H9 (cell line): Measurements from ENCODE around the gene HS3ST2. TPM values are rescaled to one million over a fixed set of nuclear protein-coding genes. Genes with fewer than 3 reads are reported as not detected.

Experiments
- DNase-seq: peaks from one replicate; pipeline ENCODE4 v3.0.0-alpha.2; 2017
- H2AFZ ChIP-seq: one replicate; pipeline ENCODE4 v1.6.1; 2013; ENCODE audit warnings: mild to moderate bottlenecking, low read length, control low read depth, moderate library complexity
- H2AK5ac ChIP-seq: 2 replicates; pipeline ENCODE4 v1.6.1; 2013; ENCODE audit warnings: low read length, control low read depth, mixed read lengths; ENCODE audit not compliant: insufficient read length
- H2BK120ac ChIP-seq: one replicate; pipeline ENCODE4 v1.6.1; 2013; ENCODE audit warnings: low read depth, mild to moderate bottlenecking, low read length, control low read depth, inconsistent platforms; ENCODE audit not compliant: poor library complexity, severe bottlenecking
- H2BK12ac ChIP-seq: 2 replicates; pipeline ENCODE4 v1.6.1; 2013; ENCODE audit warnings: low read length, control low read depth, mixed read lengths, low read depth; ENCODE audit not compliant: insufficient read length
- H2BK15ac ChIP-seq: 2 replicates; pipeline ENCODE4 v1.6.1; 2013; ENCODE audit warnings: low read depth, low read length, control low read depth
- H2BK20ac ChIP-seq: one replicate; pipeline ENCODE4 v1.6.1; 2013; ENCODE audit warnings: low read depth, mild to moderate bottlenecking, low read length, control low read depth, inconsistent platforms; ENCODE audit not compliant: poor library complexity, severe bottlenecking
- H2BK5ac ChIP-seq: 2 replicates; pipeline ENCODE4 v1.6.1; 2013; ENCODE audit warnings: low read length, control low read depth, mixed read lengths; ENCODE audit not compliant: insufficient read length
- H3K14ac ChIP-seq: 2 replicates; pipeline ENCODE4 v1.6.1; 2013; ENCODE audit warnings: low read length, control low read depth; ENCODE audit not compliant: insufficient read depth
- H3K18ac ChIP-seq: 2 replicates; pipeline ENCODE4 v1.6.1; 2013; ENCODE audit warnings: low read depth, mild to moderate bottlenecking, mixed read lengths, low read length, control low read depth; ENCODE audit not compliant: insufficient read length
- H3K23ac ChIP-seq: 2 replicates; pipeline ENCODE4 v1.6.1; 2013; ENCODE audit warnings: low read length, control low read depth, mixed read lengths, low read depth; ENCODE audit not compliant: insufficient read length
- H3K23me2 ChIP-seq: 2 replicates; pipeline ENCODE4 v1.6.1; 2013; ENCODE audit warnings: low read depth, mild to moderate bottlenecking, mixed read lengths, low read length, control low read depth; ENCODE audit not compliant: insufficient read length, poor library complexity, severe bottlenecking
- H3K27ac ChIP-seq: 2 replicates; pipeline ENCODE4 v1.5.1; 2013; ENCODE audit warnings: low read length, control low read depth, mixed read lengths, low read depth; ENCODE audit not compliant: insufficient read length
- H3K27me3 ChIP-seq: 2 replicates; pipeline ENCODE4 v1.6.1; 2013; ENCODE audit warnings: low read length, control low read depth, inconsistent platforms; ENCODE audit not compliant: insufficient read depth
- H3K4ac ChIP-seq: 2 replicates; pipeline ENCODE4 v1.6.1; 2013; ENCODE audit warnings: low read depth, mild to moderate bottlenecking, control low read depth, inconsistent platforms, low read length, moderate library complexity
- H3K4me1 ChIP-seq: 2 replicates; pipeline ENCODE4 v1.6.1; 2013; ENCODE audit warnings: low read length, control low read depth, inconsistent platforms; ENCODE audit not compliant: insufficient read depth
- H3K4me2 ChIP-seq: 2 replicates; pipeline ENCODE4 v1.6.1; 2013; ENCODE audit warnings: low read length, control low read depth, mixed read lengths; ENCODE audit not compliant: insufficient read length, insufficient read depth
- H3K56ac ChIP-seq: 2 replicates; pipeline ENCODE4 v1.6.1; 2013; ENCODE audit warnings: low read depth, mild to moderate bottlenecking, mixed read lengths, low read length, control low read depth; ENCODE audit not compliant: insufficient read length
- H3K79me1 ChIP-seq: 2 replicates; pipeline ENCODE4 v1.6.1; 2013; ENCODE audit warnings: low read depth, mild to moderate bottlenecking, moderate library complexity, low read length, control low read depth, inconsistent platforms; ENCODE audit not compliant: insufficient read depth, poor library complexity, severe bottlenecking
- H3K79me2 ChIP-seq: 2 replicates; pipeline ENCODE4 v1.6.1; 2013; ENCODE audit warnings: low read length, control low read depth, inconsistent platforms; ENCODE audit not compliant: insufficient read depth
- H3K9ac ChIP-seq: 2 replicates; pipeline ENCODE4 v1.6.1; 2013; ENCODE audit warnings: low read length, control low read depth, mixed read lengths; ENCODE audit not compliant: insufficient read length; ENCODE audit errors: extremely low read depth
- H3K9me3 ChIP-seq: one replicate; pipeline ENCODE4 v1.6.1; 2013; ENCODE audit warnings: low read depth, low read length, inconsistent platforms; ENCODE audit not compliant: control insufficient read depth
- H3T11ph ChIP-seq: one replicate; pipeline ENCODE4 v1.6.1; 2013; ENCODE audit warnings: mild to moderate bottlenecking, low read length, control low read depth, inconsistent platforms
- H4K20me1 ChIP-seq: one replicate; pipeline ENCODE4 v1.6.1; 2013; ENCODE audit not compliant: control insufficient read depth, insufficient read length, insufficient read depth
- H4K5ac ChIP-seq: 2 replicates; pipeline ENCODE4 v1.6.1; 2013; ENCODE audit warnings: low read depth, mild to moderate bottlenecking, mixed read lengths, low read length, control low read depth; ENCODE audit not compliant: insufficient read length
- H4K8ac ChIP-seq: replicated peaks from 2 replicates; pipeline ENCODE4 v1.6.1; 2013; ENCODE audit warnings: low read length, control low read depth, mixed read lengths, low read depth; ENCODE audit not compliant: insufficient read length
- H4K91ac ChIP-seq: 2 replicates; pipeline ENCODE4 v1.6.1; 2013; ENCODE audit warnings: low read depth, mild to moderate bottlenecking, moderate library complexity, mixed read lengths, low read length, control low read depth; ENCODE audit not compliant: insufficient read length
- H3K27ac Mint-ChIP-seq, 3 experiments: 2 replicates in 2 of 3; 3 replicates in 1 of 3; pipeline ENCODE4 v1.8.0; 2020 to 2021; ENCODE audit warnings: mixed read lengths in 3 of 3, mild to moderate bottlenecking in 1 of 3, moderate library complexity in 1 of 3
- H3K27me3 Mint-ChIP-seq: 2 replicates; pipeline ENCODE4 v1.8.0; 2021; ENCODE audit warnings: low read depth, mild to moderate bottlenecking, moderate library complexity, mixed read lengths
- H3K36me3 Mint-ChIP-seq, 3 experiments: 2 replicates in 2 of 3; 3 replicates in 1 of 3; pipeline ENCODE4 v1.8.0; 2020 to 2021; ENCODE audit warnings: low read depth in 3 of 3, mixed read lengths in 3 of 3; ENCODE audit not compliant: insufficient read depth in 1 of 3
- H3K4me1 Mint-ChIP-seq, 2 experiments: 2 replicates each; pipeline ENCODE4 v1.8.0; 2020; ENCODE audit warnings: mixed read lengths in 2 of 2
- H3K4me3 Mint-ChIP-seq, 2 experiments: 2 replicates in 1 of 2; 3 replicates in 1 of 2; pipeline ENCODE4 v1.8.0; 2020 to 2021; ENCODE audit warnings: mild to moderate bottlenecking in 2 of 2, mixed read lengths in 2 of 2, moderate library complexity in 1 of 2
- H3K9me3 Mint-ChIP-seq, 2 experiments: 2 replicates in 1 of 2; 3 replicates in 1 of 2; pipeline ENCODE4 v1.8.0; 2020; ENCODE audit warnings: mild to moderate bottlenecking in 2 of 2, mixed read lengths in 2 of 2, moderate library complexity in 1 of 2
- CTCF ChIP-seq: fragments of 200-600 bp; sonication (generic); conservative IDR thresholded peaks from 3 replicates; pipeline ENCODE4 v1.8.0; 2021; ENCODE audit warnings: antibody characterized with exemption, mild to moderate bottlenecking
- WGBS: extraction: QIAGEN DNeasy Blood & Tissue Kit; methylation state at CpG from one replicate; pipeline ENCODE4 v1.1.7; 2013; ENCODE audit warnings: missing lambda C conversion rate, low lambda C conversion rate, mixed read lengths; ENCODE audit not compliant: insufficient read length; ENCODE audit errors: extremely low coverage; 5-methylcytosine and 5-hydroxymethylcytosine counted together
- total RNA-seq: library from RNA; stranded (reverse); gene quantifications from 2 replicates; pipeline ENCODE4 v1.2.1, GENCODE V29; 2021

HS3ST2 gene
- total RNA-seq, 1 experiment from 2014 or later = 3.1 TPM

GRCh38 chr16:22775220-22775922, 38.6 kb upstream of the HS3ST2 start:
- no peak overlapping the region for H3K4me2 ChIP-seq
- no peak overlapping the region for H2BK120ac ChIP-seq
- Mint-ChIP-seq H3K27me3 (peaks cover 6% of the 10 kb centered on the region), H3K4me3 (no peak overlapping the region), H3K36me3 (no peaks in the 10 kb centered on the region), H3K27ac (peak overlapping the region in 1 of 3 experiments; percentile 6; a peak in 1 of 7 replicates), H3K9me3 (no peaks in the 10 kb centered on the region), H3K4me1 (peaks cover 14 to 21% of the 10 kb centered on the region in 2 experiments)
- H4K5ac ChIP-seq = no peak overlapping the region
- no CpG with 5 or more reads among the region's 6 CpGs for WGBS
- H4K91ac ChIP-seq = no peak overlapping the region
- no peaks in the 10 kb centered on the region for H3K79me2 ChIP-seq
- H3K79me1 ChIP-seq = no peaks in the 10 kb centered on the region
- no peak overlapping the region for H3K9ac ChIP-seq
- no peaks in the 10 kb centered on the region for H3K4me1 ChIP-seq
- no peak overlapping the region for H2AK5ac ChIP-seq
- no peak overlapping the region for H2AFZ ChIP-seq
- no peak overlapping the region for H3K23ac ChIP-seq
- H4K20me1 ChIP-seq = no peaks in the 10 kb centered on the region
- no peak overlapping the region for H2BK15ac ChIP-seq
- no peaks in the 10 kb centered on the region for H3K23me2 ChIP-seq
- H3K27ac ChIP-seq = no peak overlapping the region
- TF ChIP-seq CTCF = no peak
- H3K18ac ChIP-seq = no peak overlapping the region
- no peak overlapping the region for H2BK20ac ChIP-seq
- no peak overlapping the region for H2BK12ac ChIP-seq
- no peaks in the 10 kb centered on the region for H3K9me3 ChIP-seq
- no peak overlapping the region for H3K4ac ChIP-seq
- H3K27me3 ChIP-seq = no peaks in the 10 kb centered on the region
- no peak overlapping the region for H4K8ac ChIP-seq
- DNase-seq = no peak
- no peak overlapping the region for H3T11ph ChIP-seq
- no peak overlapping the region for H2BK5ac ChIP-seq
- no peak overlapping the region for H3K14ac ChIP-seq
- H3K56ac ChIP-seq = no peak overlapping the region
